Progenitor cell of endocrine pancreas (in vitro differentiated cells): ENCODE measurements around the gene FGFBP2. TPM values are rescaled to one million over a fixed set of nuclear protein-coding genes. Genes with fewer than 3 reads are reported as not detected.

Source experiments
- DNase-seq: peaks from one replicate; pipeline ENCODE4 v3.0.0; 2021; ENCODE audit warnings: low spot score; ENCODE audit not compliant: unreplicated experiment
- H3K27ac Mint-ChIP-seq: 2 replicates; pipeline ENCODE4 v1.8.0; 2021; ENCODE audit warnings: mild to moderate bottlenecking, moderate library complexity, mixed read lengths
- H3K27me3 Mint-ChIP-seq: 2 replicates; pipeline ENCODE4 v1.8.0; 2021; ENCODE audit warnings: mixed read lengths
- H3K36me3 Mint-ChIP-seq: 2 replicates; pipeline ENCODE4 v1.8.0; 2022; ENCODE audit warnings: mixed read lengths; ENCODE audit not compliant: insufficient read depth
- H3K4me1 Mint-ChIP-seq: 2 replicates; pipeline ENCODE4 v1.8.0; 2021; ENCODE audit warnings: low read depth, mixed read lengths
- H3K4me3 Mint-ChIP-seq: 2 replicates; pipeline ENCODE4 v1.8.0; 2021; ENCODE audit warnings: low read depth, mild to moderate bottlenecking, moderate library complexity, mixed read lengths
- H3K9me3 Mint-ChIP-seq: 2 replicates; pipeline ENCODE4 v1.8.0; 2021; ENCODE audit warnings: low read depth, mixed read lengths
- CTCF ChIP-seq: fragments of 200-600 bp; sonication (generic); IDR thresholded peaks from one replicate; pipeline ENCODE4 v1.5.0; 2021; ENCODE audit warnings: antibody characterized with exemption, mild to moderate bottlenecking; ENCODE audit not compliant: unreplicated experiment
- total RNA-seq: library from RNA; stranded (reverse); gene quantifications from 2 replicates; pipeline ENCODE4 v1.2.1, GENCODE V29; 2021

FGFBP2 gene
- total RNA-seq, 1 donor from 2014 or later, result not detected

- peaks cover 6% of the 10 kb centered on the region for H3K4me1 Mint-ChIP-seq
- peaks cover 4% of the 10 kb centered on the region for H3K27me3 Mint-ChIP-seq
- no peaks in the 10 kb centered on the region for H3K36me3 Mint-ChIP-seq
- peaks cover 4% of the 10 kb centered on the region for H3K9me3 Mint-ChIP-seq
- no peak for TF ChIP-seq CTCF
- no peak overlapping the region for H3K4me3 Mint-ChIP-seq
- H3K27ac Mint-ChIP-seq, result no peak overlapping the region
- DNase-seq, result no peak
These were observed 48.2 kb downstream of the FGFBP2 start for GRCh38 chr4:15914736-15915135.

GRCh38 chr4:15914291-15914690 lies 48.7 kb downstream of the FGFBP2 start:
- Mint-ChIP-seq H3K4me3 (no peak overlapping the region), H3K27ac (no peak overlapping the region), H3K9me3 (peaks cover 4% of the 10 kb centered on the region), H3K4me1 (peaks cover 6% of the 10 kb centered on the region), H3K27me3 (peaks cover 4% of the 10 kb centered on the region), H3K36me3 (no peaks in the 10 kb centered on the region)
- no peak for TF ChIP-seq CTCF
- no peak for DNase-seq

GRCh38 chr4:15913631-15913970 lies 49.4 kb downstream of the FGFBP2 start:
- Mint-ChIP-seq H3K27ac (peak overlapping the region; percentile 45), H3K4me3 (no peak overlapping the region), H3K27me3 (peaks cover 4% of the 10 kb centered on the region), H3K4me1 (peaks cover 6% of the 10 kb centered on the region), H3K9me3 (peaks cover 4% of the 10 kb centered on the region), H3K36me3 (no peaks in the 10 kb centered on the region)
- no peak for TF ChIP-seq CTCF
- DNase-seq, result no peak

- Mint-ChIP-seq H3K27ac (peak overlapping the region; percentile 45), H3K4me1 (peaks cover 6% of the 10 kb centered on the region), H3K27me3 (peaks cover 4% of the 10 kb centered on the region)
These were observed 49.9 kb downstream of the FGFBP2 start for GRCh38 chr4:15912961-15913630.

GRCh38 chr4:15912236-15912635 lies 50.7 kb downstream of the FGFBP2 start:
- Mint-ChIP-seq H3K27me3 (peaks cover 4% of the 10 kb centered on the region), H3K4me1 (peaks cover 6% of the 10 kb centered on the region)

More at GRCh38 chr4:15912961-15913630, 49.9 kb downstream of the FGFBP2 start:
- Mint-ChIP-seq H3K9me3 (peaks cover 4% of the 10 kb centered on the region), H3K36me3 (no peaks in the 10 kb centered on the region), H3K4me3 (no peak overlapping the region)
- TF ChIP-seq CTCF, result no peak
- no peak for DNase-seq

More at GRCh38 chr4:15912236-15912635, 50.7 kb downstream of the FGFBP2 start:
- H3K9me3 Mint-ChIP-seq, result peaks cover 4% of the 10 kb centered on the region
- H3K36me3 Mint-ChIP-seq, result no peaks in the 10 kb centered on the region
- no peak overlapping the region for H3K27ac Mint-ChIP-seq
- no peak overlapping the region for H3K4me3 Mint-ChIP-seq
- no peak for DNase-seq
- TF ChIP-seq CTCF, result no peak

Other genes starting within 250 kb of the FGFBP2 start
- gene CD38, start 184.8 kb downstream of the FGFBP2 start, total RNA-seq, result not detected in 2 replicates
- gene FGFBP1, start 24.4 kb downstream of the FGFBP2 start, total RNA-seq, result not detected in 2 replicates
- 105 and 121 TPM in 2 replicates for gene PROM1, start 120.8 kb upstream of the FGFBP2 start, total RNA-seq